HEK293T (cell line): ENCODE results near the gene GRK6.

Experiments used
- ARNT ChIP-seq: fragments of 450-650 bp; IDR thresholded peaks from 2 replicates; pipeline ENCODE4 v1.6.1; 2017; ENCODE audit warnings: mild to moderate bottlenecking
- BHLHE40 ChIP-seq: fragments of 450-650 bp; IDR thresholded peaks from 2 replicates; pipeline ENCODE4 v1.6.1; 2016; ENCODE audit warnings: mild to moderate bottlenecking, moderate library complexity, borderline replicate concordance
- SP1 ChIP-seq: fragments of 450-650 bp; IDR thresholded peaks from 2 replicates; pipeline ENCODE4 v1.6.1; 2017
- SUZ12 ChIP-seq: fragments of 450-650 bp; IDR thresholded peaks from 2 replicates; pipeline ENCODE4 v1.6.1; 2016; ENCODE audit warnings: mild to moderate bottlenecking

- TF ChIP-seq BHLHE40 (no peak), SUZ12 (no peak), SP1 (no peak), ARNT (no peak)
Measured at GRCh38 chr5:177382423-177383029, 44.0 kb upstream of the GRK6 start.
